Stimulated activated CD8-positive, alpha-beta memory T cell treated with anti-CD3 and anti-CD28 coated beads, Interleukin-4, amount 100 ng/mL, for 1 hour (primary cell): ENCODE measurements around the gene HTT.

ENCODE experiments used
- DNase-seq, 2 donors: peaks; one replicate each; pipeline ENCODE4 v3.0.0-alpha.2; 2020; ENCODE audit warnings: low read depth in 2 of 2, low spot score in 1 of 2

The HTT gene

GRCh38 chr4:3286335-3287175, 212.1 kb downstream of the HTT start:
- no peak for DNase-seq

GRCh38 chr4:3287271-3287971, 212.9 kb downstream of the HTT start:
- DNase-seq = no peak

- no peak for DNase-seq
Measured at GRCh38 chr4:3287972-3288570, 213.6 kb downstream of the HTT start.

GRCh38 chr4:3288571-3289094, 214.2 kb downstream of the HTT start:
- no peak for DNase-seq

- DNase-seq = no peak
Measured at GRCh38 chr4:3290476-3290875, 216.0 kb downstream of the HTT start.

GRCh38 chr4:3290889-3291321, 216.4 kb downstream of the HTT start:
- DNase-seq = no peak

GRCh38 chr4:3291411-3291968, 217.0 kb downstream of the HTT start:
- DNase-seq = no peak

GRCh38 chr4:3291969-3292570, 217.6 kb downstream of the HTT start:
- DNase-seq = no peak

- peak; percentile 46 to 51 for DNase-seq
Measured at GRCh38 chr4:3292571-3293400, 218.3 kb downstream of the HTT start, which contains the start of gene RGS12. Gene RGS12, plus strand, starts transcription at chr4:3293021. Its CDS starts 23,150 bp downstream, at chr4:3316171.
